GM12878 (cell line): ENCODE data around the gene CCDC54. TPM values are rescaled to one million over a fixed set of nuclear protein-coding genes. Genes with fewer than 3 reads are reported as not detected.

Experiments used
- CHD4 ChIP-seq: fragments of 200-600 bp; sonication (generic); IDR thresholded peaks from 2 replicates; pipeline ENCODE4 v1.6.1; 2016; ENCODE audit warnings: mild to moderate bottlenecking
- POLR2A ChIP-seq: IDR thresholded peaks from 2 replicates; pipeline ENCODE4 v1.6.1; 2011; ENCODE audit warnings: low read depth, mild to moderate bottlenecking, low read length
- SIX5 ChIP-seq: IDR thresholded peaks from 2 replicates; pipeline ENCODE4 v1.6.1; 2011; ENCODE audit warnings: mild to moderate bottlenecking, low read depth, low read length, moderate library complexity; ENCODE audit not compliant: severe bottlenecking
- SMAD1 ChIP-seq: fragments of 450-650 bp; IDR thresholded peaks from 2 replicates; pipeline ENCODE4 v1.6.1; 2018; ENCODE audit warnings: mild to moderate bottlenecking, low read depth; ENCODE audit not compliant: partially characterized antibody
- STAT1 ChIP-seq: fragments of 450-650 bp; conservative IDR thresholded peaks from 2 replicates; pipeline ENCODE4 v1.6.1; 2014; ENCODE audit warnings: antibody characterized with exemption, mild to moderate bottlenecking
- polyA plus RNA-seq, 11 experiments: library from polyadenylated mRNA; depleted of rRNA in 4 of 11; unstranded in 6 of 11; stranded (reverse) in 5 of 11; fragments of >200 nt; fragmentation: Nextera tagmentation in 4 of 11; fragmentation: Illumina TruSeq in 1 of 11; extraction: Ambion mirVana in 4 of 11; extraction: Trizol in 1 of 11; gene quantifications; 1 replicate in 1 of 11; 2 replicates in 10 of 11; pipeline versions ENCODE4 v1.2.1 to v1.2.3, GENCODE V29; 2011 to 2016; ENCODE audit warnings: inconsistent platforms in 2 of 11, missing spikeins in 2 of 11, low read depth in 1 of 11
- total RNA-seq, 4 experiments: library from RNA; depleted of rRNA in 3 of 4; stranded (reverse); fragments of >200 nt in 3 of 4; fragmentation: Illumina TruSeq in 1 of 4; extraction: Trizol in 1 of 4; gene quantifications; 2 replicates each; pipeline versions ENCODE4 v1.2.1 to v1.2.3, GENCODE V29; 2013 to 2021
- TF ChIP-seq, protein P1 (sequence below): fragments of 450-650 bp; IDR thresholded peaks from 2 replicates; pipeline ENCODE4 v1.6.1; 2016; ENCODE audit warnings: mild to moderate bottlenecking, moderate library complexity, borderline replicate concordance

Gene CCDC54
- total and polyA plus RNA-seq, 10 of the 15 experiments (the other 5 are each of a cell fraction or from before 2014, with no cell fraction given), result not detected

DNA sequence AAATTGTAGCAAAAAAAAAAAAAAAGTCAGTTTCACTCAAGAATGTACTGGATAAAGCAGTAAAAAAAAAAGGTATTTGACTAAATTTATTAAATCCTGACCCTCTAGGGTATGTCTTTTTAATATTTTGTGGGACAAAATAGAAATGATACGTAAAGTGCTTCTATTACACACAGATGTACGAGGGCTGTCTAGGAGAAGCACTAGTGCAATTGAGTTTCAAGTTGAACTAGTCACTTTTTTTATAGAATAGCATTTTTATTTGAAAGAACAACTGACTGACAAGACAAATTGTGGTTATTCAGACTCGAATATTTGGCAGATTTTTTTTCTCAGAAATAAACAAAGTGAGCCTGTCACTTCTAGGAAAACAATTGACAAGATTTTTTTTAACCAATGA lies 49.0 kb downstream of the CCDC54 start (continued):
- TF ChIP-seq, protein P1, sequence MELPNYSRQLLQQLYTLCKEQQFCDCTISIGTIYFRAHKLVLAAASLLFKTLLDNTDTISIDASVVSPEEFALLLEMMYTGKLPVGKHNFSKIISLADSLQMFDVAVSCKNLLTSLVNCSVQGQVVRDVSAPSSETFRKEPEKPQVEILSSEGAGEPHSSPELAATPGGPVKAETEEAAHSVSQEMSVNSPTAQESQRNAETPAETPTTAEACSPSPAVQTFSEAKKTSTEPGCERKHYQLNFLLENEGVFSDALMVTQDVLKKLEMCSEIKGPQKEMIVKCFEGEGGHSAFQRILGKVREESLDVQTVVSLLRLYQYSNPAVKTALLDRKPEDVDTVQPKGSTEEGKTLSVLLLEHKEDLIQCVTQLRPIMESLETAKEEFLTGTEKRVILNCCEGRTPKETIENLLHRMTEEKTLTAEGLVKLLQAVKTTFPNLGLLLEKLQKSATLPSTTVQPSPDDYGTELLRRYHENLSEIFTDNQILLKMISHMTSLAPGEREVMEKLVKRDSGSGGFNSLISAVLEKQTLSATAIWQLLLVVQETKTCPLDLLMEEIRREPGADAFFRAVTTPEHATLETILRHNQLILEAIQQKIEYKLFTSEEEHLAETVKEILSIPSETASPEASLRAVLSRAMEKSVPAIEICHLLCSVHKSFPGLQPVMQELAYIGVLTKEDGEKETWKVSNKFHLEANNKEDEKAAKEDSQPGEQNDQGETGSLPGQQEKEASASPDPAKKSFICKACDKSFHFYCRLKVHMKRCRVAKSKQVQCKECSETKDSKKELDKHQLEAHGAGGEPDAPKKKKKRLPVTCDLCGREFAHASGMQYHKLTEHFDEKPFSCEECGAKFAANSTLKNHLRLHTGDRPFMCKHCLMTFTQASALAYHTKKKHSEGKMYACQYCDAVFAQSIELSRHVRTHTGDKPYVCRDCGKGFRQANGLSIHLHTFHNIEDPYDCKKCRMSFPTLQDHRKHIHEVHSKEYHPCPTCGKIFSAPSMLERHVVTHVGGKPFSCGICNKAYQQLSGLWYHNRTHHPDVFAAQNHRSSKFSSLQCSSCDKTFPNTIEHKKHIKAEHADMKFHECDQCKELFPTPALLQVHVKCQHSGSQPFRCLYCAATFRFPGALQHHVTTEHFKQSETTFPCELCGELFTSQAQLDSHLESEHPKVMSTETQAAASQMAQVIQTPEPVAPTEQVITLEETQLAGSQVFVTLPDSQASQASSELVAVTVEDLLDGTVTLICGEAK, result no peak
- TF ChIP-seq STAT1 (no peak), CHD4 (no peak), SMAD1 (no peak), SIX5 (no peak), POLR2A (no peak)
- TF ChIP-seq, all 136 proteins: peak for 0

Other genes starting within 250 kb of the CCDC54 start
- gene BBX, start 145.5 kb downstream of the CCDC54 start, total RNA-seq (2014; rRNA removed), result 25.5 and 29.6 TPM in 2 replicates
- 30.1 and 32.1 TPM in 2 replicates for gene BBX, start 145.5 kb downstream of the CCDC54 start, total RNA-seq (2014; rRNA removed; fragmentation: Illumina TruSeq; extraction: Trizol)
- gene BBX, start 145.5 kb downstream of the CCDC54 start, total RNA-seq (2021), result 25.4 and 31.8 TPM in 2 replicates
- 37.6 and 56.0 TPM in 2 replicates for gene BBX, start 145.5 kb downstream of the CCDC54 start, polyA plus RNA-seq (2011; rRNA removed)
- gene BBX, start 145.5 kb downstream of the CCDC54 start, polyA plus RNA-seq (2014; fragmentation: Illumina TruSeq; extraction: Trizol), result 23.7 and 25.3 TPM in 2 replicates
- 10 to 100 TPM; 17.5 to 37.3 TPM for gene BBX, start 145.5 kb downstream of the CCDC54 start, polyA plus RNA-seq (2014; fragmentation: Nextera tagmentation; extraction: Ambion mirVana)
- gene BBX, start 145.5 kb downstream of the CCDC54 start, polyA plus RNA-seq (2014; rRNA removed), result 13.3 and 16.0 TPM in 2 replicates
- gene BBX, start 145.5 kb downstream of the CCDC54 start, polyA plus RNA-seq (2016; fragmentation: Nextera tagmentation; extraction: Ambion mirVana), result 10 to 100 TPM; 36.7 to 38.5 TPM